WTC11 (cell line): ENCODE results near the gene NEURL2. TPM values are rescaled to one million over a fixed set of nuclear protein-coding genes. Genes with fewer than 3 reads are reported as not detected.

Experiments
- ATAC-seq: fragments of 200-7000 bp; cut with Tn5 transposase; 2 replicates; pipeline ENCODE4 v1.10.0; 2021; ENCODE audit warnings: mild to moderate bottlenecking, moderate library complexity
- CTCF ChIA-PET: fragments of 300-600 bp; sonication (Branson Sonifier 250); formaldehyde crosslinking; loops from one replicate; lab custom pipeline; 2021; ENCODE audit warnings: antibody characterized with exemption; lab: Charles Lee
- POLR2A ChIA-PET: fragments of 350-600 bp; sonication (Branson Sonifier 250); formaldehyde crosslinking; loops from one replicate; lab custom pipeline; 2021; ENCODE audit warnings: antibody characterized with exemption; lab: Charles Lee
- DNase-seq: peaks from one replicate; pipeline ENCODE4 v3.0.0; 2021; ENCODE audit warnings: low spot score
- H3K27ac Mint-ChIP-seq: 2 replicates; pipeline ENCODE4 v1.8.0; 2021; ENCODE audit warnings: mixed read lengths
- H3K27me3 Mint-ChIP-seq: 2 replicates; pipeline ENCODE4 v1.8.0; 2021; ENCODE audit warnings: low read depth, mild to moderate bottlenecking, moderate library complexity, mixed read lengths
- H3K36me3 Mint-ChIP-seq: 2 replicates; pipeline ENCODE4 v1.8.0; 2021; ENCODE audit warnings: mixed read lengths
- H3K4me1 Mint-ChIP-seq: 2 replicates; pipeline ENCODE4 v1.8.0; 2022; ENCODE audit warnings: mixed read lengths
- H3K4me3 Mint-ChIP-seq: 2 replicates; pipeline ENCODE4 v1.8.0; 2021; ENCODE audit warnings: mild to moderate bottlenecking, moderate library complexity, mixed read lengths
- H3K9me3 Mint-ChIP-seq: 2 replicates; pipeline ENCODE4 v1.8.0; 2021; ENCODE audit warnings: mixed read lengths
- ARID4B ChIP-seq: sonication (generic); formaldehyde crosslinking; IDR thresholded peaks from 2 replicates; pipeline ENCODE4 v1.8.0; 2023; ENCODE audit warnings: missing genetic modification reagents, mild to moderate bottlenecking, borderline replicate concordance
- CBFB ChIP-seq: sonication (generic); formaldehyde crosslinking; IDR thresholded peaks from 2 replicates; pipeline ENCODE4 v1.8.1; 2022; ENCODE audit warnings: mild to moderate bottlenecking, low read depth, missing genetic modification reagents
- CREB1 ChIP-seq: sonication (generic); formaldehyde crosslinking; IDR thresholded peaks from 2 replicates; pipeline ENCODE4 v1.8.0; 2023; ENCODE audit warnings: mild to moderate bottlenecking, missing genetic modification reagents
- CREM ChIP-seq: sonication (generic); formaldehyde crosslinking; IDR thresholded peaks from 2 replicates; pipeline ENCODE4 v1.8.1; 2022; ENCODE audit warnings: mild to moderate bottlenecking, missing genetic modification reagents, moderate library complexity
- NR3C1 ChIP-seq: sonication (generic); formaldehyde crosslinking; conservative IDR thresholded peaks from 2 replicates; pipeline ENCODE4 v1.8.1; 2023; ENCODE audit warnings: low read depth, mild to moderate bottlenecking, missing genetic modification reagents
- OVOL2 ChIP-seq: fragments of 250-450 bp; sonication (Bioruptor Pico); IDR thresholded peaks from 2 replicates; pipeline ENCODE4 v1.9.0; 2021; ENCODE audit warnings: mild to moderate bottlenecking, borderline replicate concordance
- PRDM15 ChIP-seq: sonication (generic); formaldehyde crosslinking; IDR thresholded peaks from 2 replicates; pipeline ENCODE4 v1.8.0; 2022; ENCODE audit warnings: missing genetic modification reagents
- TEAD1 ChIP-seq: sonication (generic); formaldehyde crosslinking; IDR thresholded peaks from 2 replicates; pipeline ENCODE4 v1.8.0; 2022; ENCODE audit warnings: mild to moderate bottlenecking, missing genetic modification reagents
- ZNF121 ChIP-seq: sonication (generic); formaldehyde crosslinking; IDR thresholded peaks from 2 replicates; pipeline ENCODE4 v1.8.0; 2023; ENCODE audit warnings: missing genetic modification reagents
- ZNF232 ChIP-seq: sonication (generic); formaldehyde crosslinking; IDR thresholded peaks from 2 replicates; pipeline ENCODE4 v1.8.0; 2022; ENCODE audit warnings: mild to moderate bottlenecking, missing genetic modification reagents
- ZNF671 ChIP-seq: fragments of 250-450 bp; sonication (Bioruptor Pico); IDR thresholded peaks from 2 replicates; pipeline ENCODE4 v1.8.0; 2021; ENCODE audit warnings: mild to moderate bottlenecking
- total RNA-seq: library from RNA; stranded (reverse); gene quantifications from 3 replicates; pipeline ENCODE4 v1.2.3, GENCODE V29; 2021
- TF ChIP-seq, protein P1 (sequence below): sonication (generic); formaldehyde crosslinking; conservative IDR thresholded peaks from 2 replicates; pipeline ENCODE4 v1.8.1; 2023; ENCODE audit warnings: mild to moderate bottlenecking, low read depth, missing genetic modification reagents, moderate library complexity
- TF ChIP-seq, protein P2 (sequence below): sonication (generic); formaldehyde crosslinking; IDR thresholded peaks from 2 replicates; pipeline ENCODE4 v1.8.1; 2023; ENCODE audit warnings: mild to moderate bottlenecking, missing genetic modification reagents, moderate library complexity
- TF ChIP-seq, protein P3 (sequence below): sonication (generic); formaldehyde crosslinking; IDR thresholded peaks from 2 replicates; pipeline ENCODE4 v1.8.1; 2023; ENCODE audit warnings: mild to moderate bottlenecking, missing genetic modification reagents, moderate library complexity
- TF ChIP-seq, protein P4 (sequence below): fragments of 250-450 bp; sonication (Bioruptor Pico); IDR thresholded peaks from 2 replicates; pipeline ENCODE4 v1.9.0; 2021; ENCODE audit warnings: moderate library complexity, mild to moderate bottlenecking, inconsistent platforms, borderline replicate concordance
- TF ChIP-seq, protein P5 (sequence below): sonication (generic); formaldehyde crosslinking; IDR thresholded peaks from 2 replicates; pipeline ENCODE4 v1.8.1; 2023; ENCODE audit warnings: mild to moderate bottlenecking, moderate library complexity, missing genetic modification reagents
- TF ChIP-seq, protein P6 (sequence below): sonication (generic); formaldehyde crosslinking; IDR thresholded peaks from 2 replicates; pipeline ENCODE4 v1.8.0; 2022; ENCODE audit warnings: mild to moderate bottlenecking, missing genetic modification reagents

The NEURL2 gene
- total RNA-seq, 1 experiment from 2014 or later, result 6.6 TPM

DNA sequence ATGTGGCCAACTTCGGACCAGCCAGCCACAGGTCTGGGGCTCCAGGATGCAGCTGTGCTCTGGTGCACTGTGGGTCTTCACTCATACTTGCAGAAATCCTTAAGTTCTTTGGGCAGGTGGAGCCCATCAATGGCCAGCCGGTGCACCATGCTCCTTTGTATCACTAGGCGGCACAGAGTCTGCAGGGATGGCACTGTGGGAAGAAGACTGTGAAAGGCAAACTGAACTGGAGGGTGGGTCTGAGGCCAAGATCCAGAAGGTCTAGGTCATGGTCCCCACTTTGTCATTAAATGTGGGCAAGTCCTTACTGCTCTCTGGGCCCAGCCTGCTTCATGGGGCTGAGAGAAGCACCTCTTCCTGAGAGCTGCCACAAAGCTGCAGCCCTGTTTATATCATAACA lies 2.3 kb downstream of the NEURL2 start:
- H3K4me3 Mint-ChIP-seq, result no peak overlapping the region
- no peaks in the 10 kb centered on the region for H3K9me3 Mint-ChIP-seq
- ChIA-PET POLR2A (no interaction called here), CTCF (interaction anchor here (2.4 to 2.7 kb wide), 2 partner anchors 35 to 64 kb away, joined by 19 to 30 read pairs; no protein-coding TSS in a partner anchor)
- no peaks in the 10 kb centered on the region; the same call in 1 of the 2 replicates for H3K27me3 Mint-ChIP-seq
- H3K36me3 Mint-ChIP-seq, result peaks cover 8% of the 10 kb centered on the region
- ATAC-seq, result no peak
- TF ChIP-seq, protein P1, sequence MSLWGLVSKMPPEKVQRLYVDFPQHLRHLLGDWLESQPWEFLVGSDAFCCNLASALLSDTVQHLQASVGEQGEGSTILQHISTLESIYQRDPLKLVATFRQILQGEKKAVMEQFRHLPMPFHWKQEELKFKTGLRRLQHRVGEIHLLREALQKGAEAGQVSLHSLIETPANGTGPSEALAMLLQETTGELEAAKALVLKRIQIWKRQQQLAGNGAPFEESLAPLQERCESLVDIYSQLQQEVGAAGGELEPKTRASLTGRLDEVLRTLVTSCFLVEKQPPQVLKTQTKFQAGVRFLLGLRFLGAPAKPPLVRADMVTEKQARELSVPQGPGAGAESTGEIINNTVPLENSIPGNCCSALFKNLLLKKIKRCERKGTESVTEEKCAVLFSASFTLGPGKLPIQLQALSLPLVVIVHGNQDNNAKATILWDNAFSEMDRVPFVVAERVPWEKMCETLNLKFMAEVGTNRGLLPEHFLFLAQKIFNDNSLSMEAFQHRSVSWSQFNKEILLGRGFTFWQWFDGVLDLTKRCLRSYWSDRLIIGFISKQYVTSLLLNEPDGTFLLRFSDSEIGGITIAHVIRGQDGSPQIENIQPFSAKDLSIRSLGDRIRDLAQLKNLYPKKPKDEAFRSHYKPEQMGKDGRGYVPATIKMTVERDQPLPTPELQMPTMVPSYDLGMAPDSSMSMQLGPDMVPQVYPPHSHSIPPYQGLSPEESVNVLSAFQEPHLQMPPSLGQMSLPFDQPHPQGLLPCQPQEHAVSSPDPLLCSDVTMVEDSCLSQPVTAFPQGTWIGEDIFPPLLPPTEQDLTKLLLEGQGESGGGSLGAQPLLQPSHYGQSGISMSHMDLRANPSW (CRISPR knock-in tag), result no peak
- TF ChIP-seq, protein P2, sequence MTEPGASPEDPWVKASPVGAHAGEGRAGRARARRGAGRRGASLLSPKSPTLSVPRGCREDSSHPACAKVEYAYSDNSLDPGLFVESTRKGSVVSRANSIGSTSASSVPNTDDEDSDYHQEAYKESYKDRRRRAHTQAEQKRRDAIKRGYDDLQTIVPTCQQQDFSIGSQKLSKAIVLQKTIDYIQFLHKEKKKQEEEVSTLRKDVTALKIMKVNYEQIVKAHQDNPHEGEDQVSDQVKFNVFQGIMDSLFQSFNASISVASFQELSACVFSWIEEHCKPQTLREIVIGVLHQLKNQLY (CRISPR knock-in tag), result no peak
- TF ChIP-seq CBFB (CRISPR knock-in tag) (no peak), ZNF671 (no peak), NR3C1 (CRISPR knock-in tag) (no peak), ZNF121 (CRISPR knock-in tag) (no peak), ARID4B (CRISPR knock-in tag) (no peak), ZNF232 (CRISPR knock-in tag) (no peak), TEAD1 (CRISPR knock-in tag) (no peak), CREM (CRISPR knock-in tag) (no peak), OVOL2 (CRISPR knock-in tag) (no peak), PRDM15 (no peak), CREB1 (no peak)
- TF ChIP-seq, protein P3, sequence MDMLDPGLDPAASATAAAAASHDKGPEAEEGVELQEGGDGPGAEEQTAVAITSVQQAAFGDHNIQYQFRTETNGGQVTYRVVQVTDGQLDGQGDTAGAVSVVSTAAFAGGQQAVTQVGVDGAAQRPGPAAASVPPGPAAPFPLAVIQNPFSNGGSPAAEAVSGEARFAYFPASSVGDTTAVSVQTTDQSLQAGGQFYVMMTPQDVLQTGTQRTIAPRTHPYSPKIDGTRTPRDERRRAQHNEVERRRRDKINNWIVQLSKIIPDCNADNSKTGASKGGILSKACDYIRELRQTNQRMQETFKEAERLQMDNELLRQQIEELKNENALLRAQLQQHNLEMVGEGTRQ (CRISPR knock-in tag), result no peak
- TF ChIP-seq, protein P4, sequence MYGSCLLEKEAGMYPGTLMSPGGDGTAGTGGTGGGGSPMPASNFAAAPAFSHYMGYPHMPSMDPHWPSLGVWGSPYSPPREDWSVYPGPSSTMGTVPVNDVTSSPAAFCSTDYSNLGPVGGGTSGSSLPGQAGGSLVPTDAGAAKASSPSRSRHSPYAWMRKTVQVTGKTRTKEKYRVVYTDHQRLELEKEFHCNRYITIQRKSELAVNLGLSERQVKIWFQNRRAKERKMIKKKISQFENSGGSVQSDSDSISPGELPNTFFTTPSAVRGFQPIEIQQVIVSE, result no peak
- TF ChIP-seq, protein P5, sequence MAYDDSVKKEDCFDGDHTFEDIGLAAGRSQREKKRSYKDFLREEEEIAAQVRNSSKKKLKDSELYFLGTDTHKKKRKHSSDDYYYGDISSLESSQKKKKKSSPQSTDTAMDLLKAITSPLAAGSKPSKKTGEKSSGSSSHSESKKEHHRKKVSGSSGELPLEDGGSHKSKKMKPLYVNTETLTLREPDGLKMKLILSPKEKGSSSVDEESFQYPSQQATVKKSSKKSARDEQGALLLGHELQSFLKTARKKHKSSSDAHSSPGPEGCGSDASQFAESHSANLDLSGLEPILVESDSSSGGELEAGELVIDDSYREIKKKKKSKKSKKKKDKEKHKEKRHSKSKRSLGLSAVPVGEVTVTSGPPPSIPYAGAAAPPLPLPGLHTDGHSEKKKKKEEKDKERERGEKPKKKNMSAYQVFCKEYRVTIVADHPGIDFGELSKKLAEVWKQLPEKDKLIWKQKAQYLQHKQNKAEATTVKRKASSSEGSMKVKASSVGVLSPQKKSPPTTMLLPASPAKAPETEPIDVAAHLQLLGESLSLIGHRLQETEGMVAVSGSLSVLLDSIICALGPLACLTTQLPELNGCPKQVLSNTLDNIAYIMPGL (CRISPR knock-in tag), result no peak
- TF ChIP-seq, protein P6, sequence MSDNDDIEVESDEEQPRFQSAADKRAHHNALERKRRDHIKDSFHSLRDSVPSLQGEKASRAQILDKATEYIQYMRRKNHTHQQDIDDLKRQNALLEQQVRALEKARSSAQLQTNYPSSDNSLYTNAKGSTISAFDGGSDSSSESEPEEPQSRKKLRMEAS (CRISPR knock-in tag), result no peak
- no peak overlapping the region for H3K27ac Mint-ChIP-seq
- DNase-seq, result no peak
- peaks cover 12% of the 10 kb centered on the region for H3K4me1 Mint-ChIP-seq
